GM10248 (cell line): ENCODE data around the gene CHKB.
A peak's percentile ranks its signal among the peaks of the same experiment; 100 is the strongest.

Experiments
- CTCF ChIA-PET: fragments of 300-600 bp; sonication (Branson Sonifier 250); formaldehyde crosslinking; extraction: SDS; loops from one replicate; lab custom pipeline; 2021; ENCODE audit warnings: antibody characterized with exemption; lab: Yijun Ruan, JAX
- POLR2A ChIA-PET: fragments of 350-650 bp; sonication (Branson Sonifier 250); formaldehyde crosslinking; extraction: SDS; loops from one replicate; lab custom pipeline; 2020; ENCODE audit warnings: antibody characterized with exemption; lab: Yijun Ruan, JAX
- DNase-seq: peaks from one replicate; pipeline ENCODE4 v3.0.0; 2012; ENCODE audit errors: extremely low spot score
- TF ChIP-seq, protein P1 (sequence below): IDR thresholded peaks from 2 replicates; pipeline ENCODE4 v1.5.1; 2012; ENCODE audit warnings: mild to moderate bottlenecking, low read depth; ENCODE audit errors: extremely low read depth, missing control alignments, control extremely low read depth

The CHKB gene

DNA sequence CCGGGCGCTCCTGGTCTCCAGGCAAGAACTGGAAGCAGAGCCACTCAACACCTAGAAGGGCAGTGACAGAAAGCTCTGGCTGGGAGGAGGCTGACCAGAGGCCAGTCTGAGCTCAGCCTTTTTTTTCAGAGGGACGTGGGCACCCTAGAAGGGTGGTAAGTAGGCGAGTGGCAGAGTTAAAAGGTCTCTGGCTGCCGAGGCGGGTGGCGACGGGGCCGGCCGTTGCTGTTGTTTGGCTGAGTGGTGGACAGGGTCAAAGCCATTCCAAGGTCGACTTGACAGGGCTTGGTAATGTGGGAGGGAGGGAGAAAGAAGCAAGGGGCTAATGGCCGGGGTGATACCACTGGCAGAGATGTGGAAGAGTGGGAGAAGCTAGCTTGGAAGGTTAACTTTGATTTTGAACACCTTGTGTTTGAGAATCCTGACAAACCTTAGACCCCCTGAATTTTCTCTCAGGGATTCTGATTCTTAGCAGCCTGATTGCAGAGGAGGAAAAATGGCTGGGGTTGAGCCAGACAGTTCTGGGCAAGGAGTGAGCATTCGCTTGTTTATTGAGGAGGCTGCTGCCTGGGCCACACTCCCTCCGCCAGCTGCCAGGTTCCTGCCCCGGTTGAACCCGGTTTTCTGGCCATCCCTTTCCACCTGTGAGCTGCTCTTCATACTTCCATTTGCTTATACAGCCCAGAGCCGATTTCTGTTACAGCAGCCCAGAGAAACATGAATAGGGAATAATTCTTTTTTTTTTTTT is 19.1 kb downstream of the CHKB start:
- DNase-seq = no peak
- POLR2A ChIA-PET = interaction anchor here (0.6 to 1.3 kb wide), 6 partner anchors 13 to 696 kb away, joined by 3 to 6 read pairs (median 4); partner anchors contain the start of genes CPT1B, LMF2 and NCAPH2
- CTCF ChIA-PET = interaction anchor here (0.8 to 5.2 kb wide), 26 partner anchors 9 to 324 kb away, joined by 3 to 68 read pairs (median 4); partner anchors contain the start of genes ARSA, CHKB, CPT1B and KLHDC7B
- TF ChIP-seq, protein P1, sequence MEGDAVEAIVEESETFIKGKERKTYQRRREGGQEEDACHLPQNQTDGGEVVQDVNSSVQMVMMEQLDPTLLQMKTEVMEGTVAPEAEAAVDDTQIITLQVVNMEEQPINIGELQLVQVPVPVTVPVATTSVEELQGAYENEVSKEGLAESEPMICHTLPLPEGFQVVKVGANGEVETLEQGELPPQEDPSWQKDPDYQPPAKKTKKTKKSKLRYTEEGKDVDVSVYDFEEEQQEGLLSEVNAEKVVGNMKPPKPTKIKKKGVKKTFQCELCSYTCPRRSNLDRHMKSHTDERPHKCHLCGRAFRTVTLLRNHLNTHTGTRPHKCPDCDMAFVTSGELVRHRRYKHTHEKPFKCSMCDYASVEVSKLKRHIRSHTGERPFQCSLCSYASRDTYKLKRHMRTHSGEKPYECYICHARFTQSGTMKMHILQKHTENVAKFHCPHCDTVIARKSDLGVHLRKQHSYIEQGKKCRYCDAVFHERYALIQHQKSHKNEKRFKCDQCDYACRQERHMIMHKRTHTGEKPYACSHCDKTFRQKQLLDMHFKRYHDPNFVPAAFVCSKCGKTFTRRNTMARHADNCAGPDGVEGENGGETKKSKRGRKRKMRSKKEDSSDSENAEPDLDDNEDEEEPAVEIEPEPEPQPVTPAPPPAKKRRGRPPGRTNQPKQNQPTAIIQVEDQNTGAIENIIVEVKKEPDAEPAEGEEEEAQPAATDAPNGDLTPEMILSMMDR = no peak

DNA sequence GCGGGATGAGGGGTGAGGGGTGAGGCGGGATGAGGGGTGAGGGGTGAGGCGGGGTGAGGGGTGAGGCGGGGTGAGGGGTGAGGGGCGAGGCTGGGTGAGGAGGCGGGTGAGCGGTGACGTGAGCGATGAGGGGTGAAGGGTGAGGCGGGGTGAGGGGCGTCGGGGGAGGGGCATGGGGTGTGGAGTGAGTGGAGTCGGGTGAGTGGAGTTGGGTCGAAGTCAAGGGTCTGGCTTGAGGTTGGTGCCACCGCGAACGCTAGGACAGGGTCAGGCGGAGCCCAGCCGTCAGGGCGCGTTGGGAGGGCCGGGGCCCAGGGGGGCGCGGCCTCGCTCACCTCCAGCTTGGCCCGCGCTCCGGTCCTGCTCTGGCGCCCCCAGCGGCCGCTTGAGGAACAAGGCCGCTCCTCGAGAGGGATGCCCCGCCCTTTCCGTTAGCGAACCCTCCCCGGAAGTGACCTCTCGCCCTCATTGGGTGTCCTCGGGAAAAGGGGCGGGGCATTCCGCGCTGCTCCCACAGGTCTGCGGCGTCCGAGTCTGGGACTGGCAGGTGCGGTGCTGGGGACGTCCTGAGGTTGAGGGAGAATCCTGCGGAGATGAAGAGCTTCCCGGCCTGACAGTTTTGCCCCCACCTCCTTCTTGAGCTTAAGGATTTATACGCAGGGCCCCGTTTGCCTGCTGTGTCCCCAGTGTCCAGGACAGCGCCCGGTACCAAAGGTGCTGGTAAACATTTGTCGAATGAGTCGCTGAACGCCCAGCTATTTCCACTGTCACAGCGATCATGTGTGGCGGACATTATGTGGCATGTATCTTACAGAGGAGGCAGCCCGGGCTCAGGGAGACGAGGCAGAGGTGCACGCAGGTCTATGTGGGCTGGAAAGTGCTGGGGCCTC is 19.9 kb downstream of the CHKB start, which contains the start of gene SYCE3:
Gene SYCE3, minus strand, starts transcription at position 397 of the 890 bp plus-strand sequence. CDS start 6,514 bp downstream, outside the sequence.
- POLR2A ChIA-PET = interaction anchor here (0.6 to 1.3 kb wide), 4 partner anchors 14 to 55 kb away, joined by 3 to 6 read pairs (median 4); partner anchors contain the start of genes CPT1B, LMF2 and NCAPH2
- CTCF ChIA-PET = interaction anchor here (0.6 to 5.2 kb wide), 30 partner anchors 10 to 323 kb away, joined by 3 to 68 read pairs (median 4); partner anchors contain the start of genes ARSA, CHKB, CPT1B and KLHDC7B
- TF ChIP-seq, protein P1 = peak; percentile 85
- DNase-seq = peak; percentile 98

DNA sequence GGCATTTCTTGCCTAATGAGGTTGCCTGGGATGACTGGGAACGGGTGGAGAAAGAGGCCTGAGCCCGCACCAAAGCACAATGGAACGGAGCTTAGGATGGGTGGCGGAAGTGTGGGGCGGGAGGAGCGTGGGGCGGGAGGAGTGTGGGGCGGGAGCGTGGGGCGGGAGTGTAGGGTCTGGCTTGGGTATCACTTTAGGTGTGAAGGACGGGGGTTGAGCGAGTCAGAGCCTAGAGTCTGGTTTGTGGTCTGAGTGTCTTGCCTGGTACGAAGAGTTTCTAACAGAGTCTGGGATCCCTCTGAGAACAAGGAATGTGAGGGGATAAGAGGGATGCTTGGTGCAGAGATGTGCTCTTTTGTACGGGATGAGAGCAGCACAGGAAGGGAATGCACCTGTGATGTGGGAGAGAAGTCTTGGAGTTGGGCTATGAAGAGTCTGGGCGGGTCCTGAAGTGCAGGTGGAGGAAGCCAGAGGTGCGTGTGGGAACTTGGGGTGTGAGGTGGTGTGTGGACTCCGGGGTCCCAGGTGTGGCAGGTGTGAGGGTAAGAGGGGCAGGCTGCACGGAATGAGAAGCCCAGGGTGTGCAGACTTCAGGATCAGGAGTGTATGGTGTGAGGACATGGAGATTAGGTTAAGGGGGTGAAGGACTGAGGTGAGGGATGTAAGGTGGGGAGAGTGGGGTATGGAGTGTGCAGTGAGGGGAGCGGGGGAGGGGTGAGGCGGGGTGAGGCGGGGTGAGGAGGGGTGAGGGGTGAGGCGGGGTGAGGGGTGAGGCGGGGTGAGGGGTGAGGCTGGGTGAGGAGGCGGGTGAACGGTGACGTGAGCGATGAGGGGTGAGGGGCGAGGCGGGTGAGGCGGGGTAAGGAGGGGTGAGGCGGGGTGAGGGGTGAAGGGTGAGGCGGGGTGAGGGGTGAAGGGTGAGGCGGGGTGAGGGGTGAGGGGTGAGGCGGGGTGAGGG is 21.0 kb downstream of the CHKB start:
- POLR2A ChIA-PET = no interaction called here
- CTCF ChIA-PET = interaction anchor here (2.2 kb wide), 2 partner anchors 9 to 13 kb away, joined by 6 to 7 read pairs; no protein-coding TSS in a partner anchor
- DNase-seq = no peak
- TF ChIP-seq, protein P1 = no peak

DNA sequence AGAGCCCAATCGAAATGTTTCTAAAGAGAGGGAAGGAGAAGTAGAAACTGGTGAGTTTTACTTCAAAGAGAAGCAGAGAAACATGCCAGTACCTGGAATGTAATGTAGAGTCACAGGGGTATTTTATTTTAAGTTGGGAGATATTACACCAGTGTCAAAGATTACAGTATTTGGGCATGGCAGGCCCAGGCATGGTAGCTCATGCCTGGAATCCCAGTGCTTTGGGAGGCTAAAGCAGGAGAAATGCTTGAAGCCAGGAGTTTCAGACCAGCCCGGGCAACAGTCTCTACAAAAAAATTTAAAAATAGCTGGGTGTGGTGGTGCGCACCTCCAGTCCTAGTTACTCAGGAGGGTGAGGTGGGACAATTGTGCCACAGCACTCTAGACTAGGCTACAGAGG is 22.6 kb downstream of the CHKB start:
- CTCF ChIA-PET = interaction anchor here (1.0 to 2.2 kb wide), 5 partner anchors 10 to 74 kb away, joined by 3 to 7 read pairs (median 6); partner anchors contain the start of genes KLHDC7B and SCO2
- TF ChIP-seq, protein P1 = no peak
- POLR2A ChIA-PET = interaction anchor here (0.6 kb wide), 1 partner anchor 60 kb away, joined by 4 read pairs; no protein-coding TSS in a partner anchor
- DNase-seq = no peak

DNA sequence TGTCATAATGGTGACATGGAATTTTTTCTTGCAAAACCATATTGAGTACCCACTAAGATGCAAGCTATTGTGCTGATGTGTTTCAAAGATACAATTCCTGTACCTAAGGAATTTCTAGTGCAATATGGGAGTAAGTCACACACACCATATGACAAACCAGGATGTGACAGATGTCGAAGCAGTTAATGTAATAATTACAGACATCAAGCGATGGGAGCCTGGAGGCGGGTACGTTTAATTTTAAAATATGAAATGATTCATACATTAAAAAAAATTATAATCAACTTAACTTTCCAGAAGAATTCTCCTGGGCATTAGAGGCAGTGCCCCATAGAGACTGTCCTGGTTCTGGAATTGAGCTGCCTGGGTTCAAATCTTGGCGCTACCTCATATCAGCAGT is 25.9 kb downstream of the CHKB start:
- CTCF ChIA-PET = interaction anchor here (1.0 to 2.3 kb wide), 7 partner anchors 9 to 64 kb away, joined by 4 to 11 read pairs (median 4); partner anchors contain the start of gene SCO2
- TF ChIP-seq, protein P1 = no peak
- DNase-seq = no peak
- POLR2A ChIA-PET = no interaction called here
